Measurements from ENCODE around the gene CYTH4.

The CYTH4 gene

GRCh38 chr22:37352481-37352880 is 70.2 kb downstream of the CYTH4 start:
- no peak for DNase-seq

GRCh38 chr22:37353839-37354238 is 71.5 kb downstream of the CYTH4 start:
- no peak for DNase-seq

- DNase-seq, result no peak
These were observed 72.0 kb downstream of the CYTH4 start for GRCh38 chr22:37354261-37354660.

GRCh38 chr22:37354670-37355069 is 72.4 kb downstream of the CYTH4 start:
- no peak for DNase-seq

- no peak for DNase-seq
These were observed 72.9 kb downstream of the CYTH4 start for GRCh38 chr22:37355174-37355573.

GRCh38 chr22:37356922-37357321 is 74.6 kb downstream of the CYTH4 start:
- no peak for DNase-seq

GRCh38 chr22:37357446-37358075 is 75.3 kb downstream of the CYTH4 start:
- DNase-seq, result no peak

- DNase-seq, result no peak
These were observed 76.1 kb downstream of the CYTH4 start for GRCh38 chr22:37358386-37358785.

- DNase-seq, result no peak
These were observed 76.6 kb downstream of the CYTH4 start for GRCh38 chr22:37358917-37359316.

GRCh38 chr22:37362621-37363020 is 80.3 kb downstream of the CYTH4 start:
- DNase-seq, result no peak

GRCh38 chr22:37363261-37363992 is 81.1 kb downstream of the CYTH4 start:
- no peak for DNase-seq

Data from right forelimb (tissue), 1 donor.